OCI-LY7 (cell line): ENCODE results near the gene FANCC.

ENCODE experiments used
- EZH2phosphoT487 ChIP-seq: fragments of 200-600 bp; sonication (generic); IDR thresholded peaks from 2 replicates; pipeline ENCODE4 v1.6.1; 2018; ENCODE audit warnings: low read depth, borderline replicate concordance, mild to moderate bottlenecking, mixed run types, antibody characterized with exemption, low read length, moderate library complexity, mixed read lengths
- TF ChIP-seq, protein P1 (sequence below): fragments of 200-600 bp; sonication (generic); conservative IDR thresholded peaks from 2 replicates; pipeline ENCODE4 v1.5.1; 2014; ENCODE audit warnings: mild to moderate bottlenecking, antibody characterized with exemption, low read length, moderate library complexity, mixed read lengths

DNA sequence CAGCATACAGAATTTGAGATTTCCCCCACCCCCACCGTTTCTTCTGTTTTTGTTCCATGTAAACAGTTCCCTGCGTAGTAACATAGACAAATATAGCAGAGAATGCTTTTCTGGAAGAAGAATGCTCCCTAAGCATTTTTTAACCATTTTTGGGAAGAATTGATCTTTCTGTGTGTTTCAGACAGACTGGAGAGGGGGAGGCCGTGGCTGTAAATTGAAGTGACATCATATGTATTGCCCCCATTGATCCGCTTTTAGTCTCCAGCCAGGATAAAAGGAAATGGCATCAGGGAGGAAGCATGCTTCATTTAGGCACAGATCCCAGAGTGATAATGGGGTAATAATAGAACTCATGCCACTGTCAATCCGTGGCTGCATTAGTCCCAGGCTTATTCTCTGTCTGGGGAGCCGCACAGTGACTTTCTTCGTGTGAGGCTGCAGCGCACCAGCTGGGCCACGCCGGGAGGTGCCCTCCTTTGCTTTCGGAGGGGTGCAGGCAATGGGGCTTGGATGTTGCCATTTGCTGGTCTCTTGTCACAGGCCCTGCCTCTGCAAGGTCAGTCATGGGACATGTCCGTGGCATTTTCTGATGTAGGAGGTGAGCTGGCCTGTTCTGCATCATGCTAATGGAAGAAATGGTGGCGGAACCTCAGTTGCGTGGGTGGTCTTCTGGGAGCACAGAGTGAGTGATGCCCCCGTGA is 261.5 kb downstream of the FANCC start:
- TF ChIP-seq, protein P1, sequence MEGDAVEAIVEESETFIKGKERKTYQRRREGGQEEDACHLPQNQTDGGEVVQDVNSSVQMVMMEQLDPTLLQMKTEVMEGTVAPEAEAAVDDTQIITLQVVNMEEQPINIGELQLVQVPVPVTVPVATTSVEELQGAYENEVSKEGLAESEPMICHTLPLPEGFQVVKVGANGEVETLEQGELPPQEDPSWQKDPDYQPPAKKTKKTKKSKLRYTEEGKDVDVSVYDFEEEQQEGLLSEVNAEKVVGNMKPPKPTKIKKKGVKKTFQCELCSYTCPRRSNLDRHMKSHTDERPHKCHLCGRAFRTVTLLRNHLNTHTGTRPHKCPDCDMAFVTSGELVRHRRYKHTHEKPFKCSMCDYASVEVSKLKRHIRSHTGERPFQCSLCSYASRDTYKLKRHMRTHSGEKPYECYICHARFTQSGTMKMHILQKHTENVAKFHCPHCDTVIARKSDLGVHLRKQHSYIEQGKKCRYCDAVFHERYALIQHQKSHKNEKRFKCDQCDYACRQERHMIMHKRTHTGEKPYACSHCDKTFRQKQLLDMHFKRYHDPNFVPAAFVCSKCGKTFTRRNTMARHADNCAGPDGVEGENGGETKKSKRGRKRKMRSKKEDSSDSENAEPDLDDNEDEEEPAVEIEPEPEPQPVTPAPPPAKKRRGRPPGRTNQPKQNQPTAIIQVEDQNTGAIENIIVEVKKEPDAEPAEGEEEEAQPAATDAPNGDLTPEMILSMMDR, result no peak
- no peak for TF ChIP-seq EZH2phosphoT487
